OCI-LY3 (cell line): ENCODE results near the gene SLC26A2.

ENCODE experiments used
- H2AFZ ChIP-seq: fragments of 200-600, 300-600 bp; shearing (Covaris generic); 2 replicates; pipeline ENCODE4 v1.6.0; 2014; ENCODE audit warnings: antibody characterized with exemption, low read depth, low read length
- H3K27ac ChIP-seq: fragments of 200-600, 300-600 bp; sonication (generic); 2 replicates; pipeline ENCODE4 v1.5.1; 2014; ENCODE audit warnings: mild to moderate bottlenecking, low read length, moderate library complexity, mixed read lengths
- H3K27me3 ChIP-seq: fragments of 200-600, 300-600 bp; sonication (generic); 2 replicates; pipeline ENCODE4 v1.6.1; 2014; ENCODE audit warnings: low read depth, low read length, mixed read lengths
- H3K36me3 ChIP-seq: fragments of 200-600, 300-600 bp; sonication (generic); replicated peaks from 2 replicates; pipeline ENCODE3; 2014; ENCODE audit warnings: low read depth, low read length, mixed read lengths
- H3K4me1 ChIP-seq: fragments of 300-600, 200-600 bp; sonication (generic); 2 replicates; pipeline ENCODE4 v1.6.1; 2014; ENCODE audit warnings: low read length, mixed read lengths
- H3K4me2 ChIP-seq: fragments of 200-600, 300-600 bp; sonication (generic); 2 replicates; pipeline ENCODE4 v1.6.1; 2014; ENCODE audit warnings: low read length, mixed read lengths
- H3K4me3 ChIP-seq: fragments of 300-600, 200-600 bp; sonication (generic); 2 replicates; pipeline ENCODE4 v1.5.1; 2014; ENCODE audit warnings: antibody characterized with exemption, mild to moderate bottlenecking, low read length, moderate library complexity
- H3K79me2 ChIP-seq: fragments of 300-600, 200-600 bp; shearing (Covaris generic); 2 replicates; pipeline ENCODE4 v1.6.1; 2014; ENCODE audit warnings: mild to moderate bottlenecking, low read length, mixed read lengths
- H3K9ac ChIP-seq: fragments of 300-600, 200-600 bp; shearing (Covaris generic); 2 replicates; pipeline ENCODE4 v1.6.0; 2014; ENCODE audit warnings: mild to moderate bottlenecking, low read length, moderate library complexity
- H3K9me3 ChIP-seq: fragments of 200-600, 300-600 bp; shearing (Covaris generic); 2 replicates; pipeline ENCODE4 v1.6.1; 2014; ENCODE audit warnings: low read length, mixed read lengths; ENCODE audit not compliant: insufficient read depth
- H4K20me1 ChIP-seq: fragments of 200-600, 300-600 bp; sonication (generic); 2 replicates; pipeline ENCODE4 v1.6.1; 2016; ENCODE audit warnings: low read length, mixed read lengths; ENCODE audit not compliant: insufficient read depth
- CTCF ChIP-seq: fragments of 200-600, 300-600 bp; sonication (generic); IDR thresholded peaks from 2 replicates; pipeline ENCODE4 v1.5.1; 2014; ENCODE audit warnings: antibody characterized with exemption, low read length, low read depth
- EZH2phosphoT487 ChIP-seq: fragments of 200-600 bp; shearing (Covaris generic); IDR thresholded peaks from 2 replicates; pipeline ENCODE4 v1.6.1; 2018; ENCODE audit warnings: antibody characterized with exemption, mixed run types, low read depth

Gene SLC26A2

DNA sequence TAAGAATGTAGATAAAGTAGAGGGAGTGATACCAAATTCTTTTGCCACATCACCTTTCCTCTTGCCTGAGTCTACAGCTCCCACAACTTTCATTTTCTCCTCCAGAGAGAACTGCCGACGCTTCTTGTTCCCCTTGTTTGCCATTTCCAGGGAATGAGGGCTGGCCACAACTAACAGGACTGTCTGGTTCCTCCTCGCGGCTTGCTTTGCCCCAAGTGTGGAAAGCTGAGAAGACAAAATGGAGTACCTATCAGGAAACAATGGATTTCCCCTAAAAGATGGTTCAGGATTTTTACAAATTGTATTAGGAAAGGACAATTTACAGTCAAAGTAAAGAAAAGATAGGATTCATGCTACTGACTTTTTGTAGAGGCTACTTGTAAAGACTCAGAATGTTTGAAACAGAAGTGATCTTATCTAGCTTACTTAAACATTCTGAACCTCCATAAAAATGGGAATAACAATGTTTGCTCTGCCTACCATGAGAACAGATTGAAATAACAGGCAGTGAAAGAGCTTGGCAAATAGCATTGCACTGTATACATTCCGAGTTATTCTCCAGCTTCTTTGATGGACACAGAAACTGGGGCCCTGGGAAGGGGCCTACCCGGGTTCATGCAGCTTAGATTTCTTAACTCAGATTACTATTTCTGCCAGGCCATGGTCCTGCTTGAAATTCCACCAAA lies 35.8 kb downstream of the SLC26A2 start:
- Histone ChIP-seq H2AFZ (no peak overlapping the region), H3K27me3 (no peaks in the 10 kb centered on the region), H3K4me2 (no peak overlapping the region), H3K36me3 (no peaks in the 10 kb centered on the region), H3K4me3 (no peak overlapping the region), H3K27ac (no peak overlapping the region), H3K79me2 (peaks cover 17% of the 10 kb centered on the region), H4K20me1 (no peaks in the 10 kb centered on the region), H3K9me3 (no peaks in the 10 kb centered on the region), H3K4me1 (peaks cover 8% of the 10 kb centered on the region), H3K9ac (no peak overlapping the region)
- no peak for TF ChIP-seq EZH2phosphoT487
- TF ChIP-seq CTCF: no peak

DNA sequence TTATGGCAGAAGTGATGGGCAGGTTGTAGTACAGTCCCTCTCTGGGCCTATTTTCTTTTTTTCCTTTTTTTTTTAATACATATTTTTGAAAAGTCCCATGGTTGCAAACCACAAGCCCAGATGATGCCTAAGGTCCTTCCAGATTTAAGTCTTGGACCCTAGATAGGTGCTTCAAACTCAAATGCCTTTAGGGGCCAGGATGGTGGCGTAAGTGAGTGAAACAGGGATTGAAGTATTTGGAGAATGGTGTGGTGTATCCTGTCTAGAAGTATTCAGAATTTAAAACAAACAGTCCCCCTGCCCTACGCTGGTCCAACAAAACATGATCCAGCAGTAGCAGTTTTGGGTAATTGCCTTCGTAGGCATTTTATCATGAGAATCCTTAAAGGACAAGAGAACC lies 37.7 kb downstream of the SLC26A2 start:
- Histone ChIP-seq H3K36me3 (no peaks in the 10 kb centered on the region), H3K4me1 (peaks cover 19% of the 10 kb centered on the region), H3K4me3 (no peak overlapping the region), H3K9me3 (no peaks in the 10 kb centered on the region), H3K9ac (no peak overlapping the region), H4K20me1 (peaks cover 12% of the 10 kb centered on the region; the same call in 1 of the 2 replicates), H2AFZ (no peak overlapping the region), H3K4me2 (no peak overlapping the region), H3K27ac (no peak overlapping the region), H3K27me3 (no peaks in the 10 kb centered on the region), H3K79me2 (peaks cover 36% of the 10 kb centered on the region)
- TF ChIP-seq CTCF: no peak
- no peak for TF ChIP-seq EZH2phosphoT487

GRCh38 chr5:149999359-149999758 lies 38.8 kb downstream of the SLC26A2 start:
- Histone ChIP-seq H3K27me3 (no peaks in the 10 kb centered on the region), H2AFZ (no peak overlapping the region), H3K4me3 (peak overlapping the region; percentile 100), H4K20me1 (peaks cover 12% of the 10 kb centered on the region; the same call in 1 of the 2 replicates), H3K27ac (peak overlapping the region; percentile 78), H3K4me1 (peaks cover 19% of the 10 kb centered on the region), H3K9me3 (no peaks in the 10 kb centered on the region), H3K36me3 (peaks cover 4% of the 10 kb centered on the region), H3K79me2 (peaks cover 46% of the 10 kb centered on the region), H3K4me2 (peak overlapping the region; percentile 98), H3K9ac (peak overlapping the region; percentile 95)
- TF ChIP-seq EZH2phosphoT487 (no peak), CTCF (no peak)

- TF ChIP-seq EZH2phosphoT487: no peak
- no peak for TF ChIP-seq CTCF
These were observed 39.3 kb downstream of the SLC26A2 start for GRCh38 chr5:149999866-150000255.

More at GRCh38 chr5:149999866-150000255, 39.3 kb downstream of the SLC26A2 start:
- peak overlapping the region; percentile 98 for H3K4me2 ChIP-seq
- peaks cover 51% of the 10 kb centered on the region for H3K79me2 ChIP-seq
- peak overlapping the region; percentile 100 for H3K4me3 ChIP-seq
- H3K27ac ChIP-seq: peak overlapping the region; percentile 78
- H3K9ac ChIP-seq: peak overlapping the region; percentile 95
- H3K36me3 ChIP-seq: peaks cover 9% of the 10 kb centered on the region
- H2AFZ ChIP-seq: peak overlapping the region; percentile 87
- no peaks in the 10 kb centered on the region for H3K9me3 ChIP-seq
- peaks cover 19% of the 10 kb centered on the region for H3K4me1 ChIP-seq
- H3K27me3 ChIP-seq: no peaks in the 10 kb centered on the region
- H4K20me1 ChIP-seq: peaks cover 12% of the 10 kb centered on the region; the same call in 1 of the 2 replicates
